LNCaP clone FGC (cell line): ENCODE measurements around the gene AP3B2.
A peak's percentile ranks its signal among the peaks of the same experiment; 100 is the strongest.

Experiments
- DNase-seq: peaks from one replicate; pipeline ENCODE4 v3.0.0-alpha.2; 2011; ENCODE audit warnings: low read depth
- H3K4me3 ChIP-seq: 2 replicates; pipeline ENCODE4 v1.5.1; 2011; ENCODE audit warnings: mild to moderate bottlenecking, low read depth, low read length, control low read depth
- TF ChIP-seq, protein P1 (sequence below): IDR thresholded peaks from 2 replicates; pipeline ENCODE4 v1.5.1; 2012; ENCODE audit warnings: mild to moderate bottlenecking; ENCODE audit not compliant: control insufficient read depth, insufficient read depth; ENCODE audit errors: extremely low read depth

Gene AP3B2

DNA sequence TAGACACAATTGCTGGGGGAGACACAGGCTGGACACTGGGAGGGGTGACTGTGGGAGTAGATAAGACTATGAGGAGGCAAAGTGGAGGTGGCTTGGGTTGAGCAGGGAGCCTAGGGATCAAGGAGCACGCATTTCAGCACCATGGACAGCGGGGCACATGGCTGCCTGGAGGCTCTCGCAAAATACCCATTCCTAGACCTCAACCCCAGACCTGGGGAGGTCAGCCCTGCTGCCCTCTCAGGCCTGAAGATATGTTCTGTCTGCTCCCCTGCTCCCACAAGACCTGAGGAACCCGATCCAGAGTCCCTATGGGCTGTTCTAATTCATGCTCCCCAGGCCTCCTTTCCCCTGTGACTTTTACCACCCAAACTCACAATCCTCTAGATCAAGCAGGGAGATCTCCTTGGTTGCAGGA lies 46.5 kb downstream of the AP3B2 start:
- H3K4me3 ChIP-seq, result no peak overlapping the region
- TF ChIP-seq, protein P1, sequence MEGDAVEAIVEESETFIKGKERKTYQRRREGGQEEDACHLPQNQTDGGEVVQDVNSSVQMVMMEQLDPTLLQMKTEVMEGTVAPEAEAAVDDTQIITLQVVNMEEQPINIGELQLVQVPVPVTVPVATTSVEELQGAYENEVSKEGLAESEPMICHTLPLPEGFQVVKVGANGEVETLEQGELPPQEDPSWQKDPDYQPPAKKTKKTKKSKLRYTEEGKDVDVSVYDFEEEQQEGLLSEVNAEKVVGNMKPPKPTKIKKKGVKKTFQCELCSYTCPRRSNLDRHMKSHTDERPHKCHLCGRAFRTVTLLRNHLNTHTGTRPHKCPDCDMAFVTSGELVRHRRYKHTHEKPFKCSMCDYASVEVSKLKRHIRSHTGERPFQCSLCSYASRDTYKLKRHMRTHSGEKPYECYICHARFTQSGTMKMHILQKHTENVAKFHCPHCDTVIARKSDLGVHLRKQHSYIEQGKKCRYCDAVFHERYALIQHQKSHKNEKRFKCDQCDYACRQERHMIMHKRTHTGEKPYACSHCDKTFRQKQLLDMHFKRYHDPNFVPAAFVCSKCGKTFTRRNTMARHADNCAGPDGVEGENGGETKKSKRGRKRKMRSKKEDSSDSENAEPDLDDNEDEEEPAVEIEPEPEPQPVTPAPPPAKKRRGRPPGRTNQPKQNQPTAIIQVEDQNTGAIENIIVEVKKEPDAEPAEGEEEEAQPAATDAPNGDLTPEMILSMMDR, result no peak
- peak; percentile 27 for DNase-seq

DNA sequence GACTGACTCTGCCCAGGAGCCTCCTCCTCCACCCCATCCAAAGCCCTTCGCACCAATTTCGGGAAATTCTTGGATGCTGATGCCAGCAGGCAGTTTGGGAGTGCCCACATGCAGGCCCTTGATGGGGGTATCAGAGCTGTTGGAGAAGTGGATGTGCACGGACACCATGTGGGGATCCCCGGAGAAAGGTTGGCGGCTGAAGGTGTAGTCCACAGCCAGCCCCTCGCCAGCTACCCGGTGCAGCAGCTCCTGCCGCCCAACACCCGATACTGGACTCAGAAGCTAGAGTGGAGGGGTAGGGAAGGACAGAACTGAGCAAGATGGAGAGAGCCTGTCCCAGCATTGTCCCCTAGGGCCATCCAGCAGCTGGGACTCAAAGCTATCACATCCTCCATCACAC lies 47.0 kb downstream of the AP3B2 start:
- H3K4me3 ChIP-seq, result no peak overlapping the region
- DNase-seq, result no peak
- TF ChIP-seq, protein P1, result no peak

DNA sequence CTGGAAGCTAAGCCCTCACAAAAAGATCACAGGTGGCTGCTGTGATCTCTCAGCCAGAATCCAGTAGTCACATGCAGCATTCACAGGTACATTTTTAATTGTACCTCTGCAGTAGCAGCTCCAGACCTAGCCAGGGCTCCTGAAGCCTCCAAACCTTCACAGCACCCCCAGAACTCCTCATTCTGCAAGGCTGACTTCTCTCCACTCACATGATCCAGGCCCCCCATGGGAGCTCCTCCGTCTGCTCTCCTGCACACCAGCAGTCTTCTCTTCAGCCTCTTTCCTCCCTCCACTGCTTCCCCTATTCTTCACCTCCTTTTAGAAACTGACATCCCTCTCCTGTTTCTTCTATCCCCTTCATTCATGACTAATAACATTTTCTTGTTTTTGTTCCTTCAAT lies 49.3 kb downstream of the AP3B2 start:
- TF ChIP-seq, protein P1, result no peak
- H3K4me3 ChIP-seq, result no peak overlapping the region

DNA sequence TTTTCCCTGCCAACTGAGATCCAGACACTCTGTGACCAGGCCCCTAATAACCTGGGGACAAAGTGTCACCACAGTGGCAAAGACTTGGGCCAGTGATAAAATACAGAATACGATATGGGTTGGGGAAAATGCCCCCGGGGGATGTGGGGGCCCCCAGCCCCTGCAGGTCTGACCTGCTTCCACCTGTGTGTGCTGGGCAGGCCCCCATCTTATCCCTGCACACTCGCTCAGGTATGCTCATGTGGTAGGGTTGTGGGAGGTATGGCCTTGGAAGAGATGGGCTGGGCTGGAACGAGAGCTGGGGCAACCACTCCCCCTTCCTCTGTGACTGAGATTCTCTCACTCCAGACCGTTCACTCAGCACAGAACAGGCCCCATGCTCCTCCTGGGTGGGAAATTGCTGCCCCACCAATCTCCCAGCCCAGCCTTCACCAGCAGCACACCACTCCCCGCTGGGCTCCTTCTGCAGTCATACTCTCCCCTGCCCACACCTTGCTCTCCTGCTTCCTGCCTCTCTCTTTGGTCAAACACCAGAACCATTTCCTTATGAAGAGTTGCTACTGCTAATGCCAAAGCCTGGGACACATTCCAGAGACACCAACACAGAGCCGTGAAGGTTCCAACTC lies 52.9 kb downstream of the AP3B2 start:
- DNase-seq, result no peak
- no peak overlapping the region for H3K4me3 ChIP-seq
- TF ChIP-seq, protein P1, result no peak

More for the DNA sequence above, 49.3 kb downstream of the AP3B2 start:
- DNase-seq, result no peak

DNA sequence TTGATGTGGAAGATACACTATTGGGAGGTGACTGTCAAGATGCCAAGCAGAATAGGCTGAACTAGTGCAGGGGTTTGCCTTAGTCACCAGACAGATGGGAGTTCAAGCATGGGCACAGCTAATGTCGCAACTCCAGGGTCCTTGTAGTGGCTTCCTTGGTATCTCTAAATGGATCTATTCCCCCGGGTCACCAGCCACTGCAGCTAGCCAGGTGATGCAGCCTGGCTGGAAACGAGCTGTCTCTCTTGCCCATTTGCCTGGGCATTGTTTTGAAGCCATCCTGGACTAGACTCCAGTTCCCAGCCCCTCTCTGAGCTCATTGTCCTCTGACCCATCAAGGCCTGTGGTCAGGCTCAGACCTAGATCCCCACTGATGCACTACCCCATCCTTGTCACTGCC lies 54.1 kb downstream of the AP3B2 start:
- no peak overlapping the region for H3K4me3 ChIP-seq
- DNase-seq, result no peak
- TF ChIP-seq, protein P1, result no peak

DNA sequence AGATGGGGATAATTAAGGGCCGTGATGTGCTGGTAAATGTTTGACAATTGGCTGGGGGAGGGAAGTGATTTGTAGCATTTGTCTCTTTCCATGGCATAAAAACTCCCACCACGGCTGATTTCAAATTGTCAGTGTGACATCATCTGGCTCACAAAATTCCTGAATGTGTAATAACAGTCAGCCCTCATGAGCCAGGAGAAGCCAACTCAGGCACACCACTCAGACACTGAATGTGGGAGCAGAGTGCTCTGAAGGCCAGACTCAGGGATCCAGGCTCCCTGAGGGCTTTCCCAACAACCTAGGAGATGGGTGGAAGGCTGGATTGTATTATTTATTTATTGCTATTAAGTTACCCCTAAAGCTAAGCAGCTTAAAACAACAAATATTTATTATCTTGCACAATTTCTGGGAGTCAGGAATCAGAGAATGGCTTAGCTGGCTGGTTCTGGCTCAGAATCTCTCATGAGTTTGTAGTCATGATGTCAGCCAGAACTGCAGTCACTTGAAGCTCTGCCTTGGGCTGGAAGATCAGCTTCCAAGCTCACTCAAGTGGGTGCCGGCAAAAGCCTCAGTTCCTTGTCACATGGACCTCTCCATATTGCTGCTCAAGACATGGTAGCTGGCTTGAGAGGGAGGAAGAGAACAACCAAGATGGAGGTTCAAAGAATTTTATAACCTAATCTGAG lies 56.0 kb downstream of the AP3B2 start:
- DNase-seq, result no peak
- H3K4me3 ChIP-seq, result no peak overlapping the region
- TF ChIP-seq, protein P1, result no peak
